Measurements from ENCODE around the gene HUNK.

- TF ChIP-seq GATA3 (IDR thresholded peaks at IDR 0.05; ENCODE audit: low read depth, low read length) (no peak), GATA2 (IDR thresholded peaks at IDR 0.05; ENCODE audit: low read depth, low read length) (no peak)
Measured at GRCh38 chr21:31882711-31883110, 9.9 kb downstream of the HUNK start.

Data from SH-SY5Y (cell line).